K562 (cell line): Measurements from ENCODE around the gene FASTKD1. TPM values are rescaled to one million over a fixed set of nuclear protein-coding genes. Genes with fewer than 3 reads are reported as not detected.
"Not testable (repeated sequence)": the region's sequence is repeated elsewhere in the genome, so short reads cannot be mapped to it uniquely, and the experiment has no call there.

ENCODE experiments used
- ATAC-seq: fragments of 200-7000 bp; cut with Tn5 transposase; 3 replicates; pipeline ENCODE4 v1.9.1; 2020; ENCODE audit warnings: moderate library complexity
- BruUV-seq: library from RNA; stranded (reverse); fragments of 400-500 nt; replicated peaks from 2 replicates; lab custom pipeline; 2021; lab: Mats Ljungman, UMichigan
- CTCF ChIA-PET: fragments of 300-600 bp; formaldehyde crosslinking; extraction: SDS; loops from one replicate; lab custom pipeline; 2021; ENCODE audit warnings: low intra/inter-chr PET ratio; lab: Yijun Ruan, JAX
- POLR2A ChIA-PET: fragments of 300-600, 350-650 bp; sonication (Branson Sonifier 250); formaldehyde crosslinking; extraction: SDS; loops from one replicate; lab custom pipeline; 2021; ENCODE audit warnings: antibody characterized with exemption, inconsistent platforms; lab: Yijun Ruan, JAX
- DNase-seq, 4 experiments: peaks; one replicate each; pipeline versions ENCODE4 v3.0.0 to v3.0.0-alpha.2; 2011 to 2018; ENCODE audit warnings: low spot score in 3 of 4, mixed read lengths in 3 of 4; ENCODE audit errors: extremely low read depth in 1 of 4
- FAIRE-seq: peaks from 2 replicates; lab custom pipeline; 2011; peaks lifted over from hg19 to GRCh38; lab: Jason Lieb, UNC
- H2AFZ ChIP-seq: 2 replicates; pipeline ENCODE4 v1.6.0; 2011; ENCODE audit warnings: low read depth, low read length, control low read depth, inconsistent platforms
- H3K27ac ChIP-seq: fragments of 200-600 bp; 3 replicates; pipeline ENCODE4 v1.8.0; 2011; ENCODE audit warnings: low read depth, mild to moderate bottlenecking, control low read depth, inconsistent platforms, low read length, moderate library complexity, mixed read lengths; ENCODE audit errors: extremely low read depth
- H3K27me3 ChIP-seq, 2 experiments: fragments of 300-600 bp in 1 of 2; 2 replicates in 1 of 2; 3 replicates in 1 of 2; pipeline versions ENCODE4 v1.6.0 to v1.8.0; 2011; ENCODE audit warnings: inconsistent platforms in 2 of 2, low read length in 2 of 2, mild to moderate bottlenecking in 1 of 2, mixed read lengths in 1 of 2, moderate library complexity in 1 of 2; ENCODE audit not compliant: control insufficient read depth in 2 of 2, insufficient read depth in 2 of 2
- H3K36me3 ChIP-seq: fragments of 300-600 bp; 3 replicates; pipeline ENCODE4 v1.8.0; 2011; ENCODE audit warnings: mild to moderate bottlenecking, low read length, inconsistent platforms; ENCODE audit not compliant: control insufficient read depth, insufficient read depth
- H3K4me1 ChIP-seq, 2 experiments: fragments of 200-600 bp in 1 of 2; replicated peaks in 1 of 2; 2 replicates in 1 of 2; 3 replicates in 1 of 2; pipeline versions ENCODE4 v1.5.1 to v1.8.0; 2011; ENCODE audit warnings: inconsistent platforms in 2 of 2, low read length in 2 of 2, mild to moderate bottlenecking in 1 of 2, mixed read lengths in 1 of 2, moderate library complexity in 1 of 2; ENCODE audit not compliant: control insufficient read depth in 2 of 2, insufficient read depth in 2 of 2
- H3K4me2 ChIP-seq: 2 replicates; pipeline ENCODE4 v1.6.1; 2011; ENCODE audit warnings: low read length, control low read depth, inconsistent platforms, mixed read lengths; ENCODE audit not compliant: insufficient read depth
- H3K4me3 ChIP-seq: fragments of 200-600 bp; sonication (generic), shearing (Covaris generic); 2 replicates; pipeline ENCODE4 v1.5.1; 2016; ENCODE audit warnings: control low read depth, inconsistent platforms
- H3K79me2 ChIP-seq: fragments of 200-600 bp; 3 replicates; pipeline ENCODE4 v1.8.0; 2011; ENCODE audit warnings: low read length, inconsistent platforms; ENCODE audit not compliant: control insufficient read depth, insufficient read depth
- H3K9ac ChIP-seq, 2 experiments: 2 replicates each; pipeline versions ENCODE4 v1.6.0 to v1.6.1; 2011; ENCODE audit warnings: low read depth in 2 of 2, low read length in 2 of 2, control low read depth in 1 of 2, inconsistent platforms in 1 of 2, mild to moderate bottlenecking in 1 of 2, mixed read lengths in 1 of 2; ENCODE audit not compliant: insufficient read depth in 1 of 2
- H3K9me1 ChIP-seq: one replicate; pipeline ENCODE4 v1.6.0; 2011; ENCODE audit warnings: inconsistent platforms, mild to moderate bottlenecking, low read length, moderate library complexity; ENCODE audit not compliant: control insufficient read depth, insufficient read depth
- H3K9me3 ChIP-seq: replicated peaks from 2 replicates; pipeline ENCODE4 v1.5.1; 2011; ENCODE audit warnings: low read depth, low read length, inconsistent platforms; ENCODE audit not compliant: control insufficient read depth, insufficient read depth
- H4K20me1 ChIP-seq: replicated peaks from 2 replicates; pipeline ENCODE4 v1.6.1; 2011; ENCODE audit warnings: low read length, inconsistent platforms, mixed read lengths; ENCODE audit not compliant: control insufficient read depth, insufficient read depth
- CEBPZ ChIP-seq: fragments of 150-350 bp; IDR thresholded peaks from 2 replicates; pipeline ENCODE4 v1.6.1; 2014; ENCODE audit warnings: low read depth, mild to moderate bottlenecking, low read length, borderline replicate concordance
- KLF10 ChIP-seq: fragments of 250-450 bp; sonication (Bioruptor Pico); IDR thresholded peaks from 2 replicates; pipeline ENCODE4 v1.6.1; 2021; ENCODE audit warnings: matching md5 sums
- ZNF121 ChIP-seq: sonication (generic); formaldehyde crosslinking; conservative IDR thresholded peaks from 2 replicates; pipeline ENCODE4 v1.8.0; 2022; ENCODE audit warnings: missing genetic modification reagents
- ZNF696 ChIP-seq: fragments of 250-450 bp; sonication (Bioruptor Pico); conservative IDR thresholded peaks from 2 replicates; pipeline ENCODE4 v1.4.0; 2020; ENCODE audit warnings: mild to moderate bottlenecking, moderate library complexity
- WGBS: fragments of 100-300 bp; shearing (Covaris generic); methylation state at CpG from one replicate; pipeline ENCODE4 v1.1.6; 2016; ENCODE audit warnings: low coverage, mixed read lengths; ENCODE audit not compliant: insufficient coverage; ENCODE audit errors: missing lambda C conversion rate; 5-methylcytosine and 5-hydroxymethylcytosine counted together
- in situ Hi-C: fragments of 300-500 bp; cut with MboI; formaldehyde crosslinking; loops from 4 replicates; pipeline ENCODE4 v1.15.0; 2018; ENCODE audit warnings: inconsistent platforms, mixed read lengths
- intact Hi-C: fragments of 100-400 bp; cut with micrococcal nuclease; formaldehyde crosslinking; loops from 2 replicates; pipeline ENCODE4 v1.14.2; 2022
- polyA plus RNA-seq, 8 experiments: library from polyadenylated mRNA; depleted of rRNA in 4 of 8; stranded (reverse) in 5 of 8; unstranded in 3 of 8; fragments of >200 nt; fragmentation: Nextera tagmentation in 2 of 8; fragmentation: Illumina TruSeq in 1 of 8; extraction: Ambion mirVana in 2 of 8; extraction: Trizol in 1 of 8; gene quantifications; 2 replicates each; pipeline versions ENCODE4 v1.2.1 to v1.2.3, GENCODE V29; 2011 to 2014; ENCODE audit warnings: inconsistent platforms in 1 of 8, missing spikeins in 1 of 8
- total RNA-seq, 7 experiments: library from RNA; depleted of rRNA in 6 of 7; stranded (reverse); fragments of >200 nt in 6 of 7; fragmentation: Illumina TruSeq in 2 of 7; extraction: Trizol in 2 of 7; gene quantifications; 2 replicates each; pipeline versions ENCODE4 v1.2.1 to v1.2.3, GENCODE V29; 2011 to 2021; ENCODE audit warnings: low replicate concordance in 1 of 7
- TF ChIP-seq, protein P1 (sequence below): sonication (generic); formaldehyde crosslinking; IDR thresholded peaks from 2 replicates; pipeline ENCODE4 v1.8.0; 2022; ENCODE audit warnings: mild to moderate bottlenecking, missing genetic modification reagents
- TF ChIP-seq, protein P2 (sequence below): fragments of 450-650 bp; IDR thresholded peaks from 2 replicates; pipeline ENCODE4 v1.7.1; 2018; ENCODE audit warnings: mild to moderate bottlenecking, low read depth; ENCODE audit not compliant: partially characterized antibody

Gene FASTKD1
- total and polyA plus RNA-seq, 9 of the 15 experiments (the other 6 are each of a cell fraction or from before 2014, with no cell fraction given) = 63.5 to 134 (median 119) TPM

DNA sequence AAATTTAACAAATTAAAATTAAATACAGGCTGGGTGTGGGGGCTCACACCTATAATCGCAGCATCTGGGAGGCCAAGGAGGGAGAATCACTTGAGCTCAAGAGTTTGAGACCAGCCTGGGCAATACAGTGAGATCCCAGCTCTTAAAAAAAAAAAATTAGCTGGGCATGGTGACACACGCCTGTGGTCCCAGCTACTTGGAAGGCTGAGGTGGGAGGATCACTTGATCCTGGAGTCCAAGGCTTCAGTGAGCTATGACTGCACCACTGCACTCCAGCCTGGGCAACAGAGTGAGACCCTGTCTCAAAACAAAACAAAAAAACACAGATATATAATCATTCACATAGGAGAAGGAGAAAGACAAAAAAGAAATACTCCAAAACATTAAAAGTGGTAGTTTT is 34.2 kb downstream of the FASTKD1 start:
- CTCF ChIA-PET, H3K27ac ChIP-seq, in situ Hi-C loops, H3K4me1 ChIP-seq, H3K4me3 ChIP-seq, FAIRE-seq, DNase-seq, H3K9ac ChIP-seq, H2AFZ ChIP-seq, H3K9me1 ChIP-seq, H3K4me2 ChIP-seq, H3K27me3 ChIP-seq, ATAC-seq, H4K20me1 ChIP-seq, intact Hi-C loops, BruUV-seq, H3K79me2 ChIP-seq, H3K9me3 ChIP-seq: not testable (repeated sequence)
- 89% methylated on average over 2 of the region's 2 CpGs for WGBS
- peak; percentile 86 for TF ChIP-seq ZNF121 (CRISPR knock-in tag)
- H3K36me3 ChIP-seq = peaks cover 70% of the 10 kb centered on the region
- POLR2A ChIA-PET = interaction anchor here (0.6 to 1.1 kb wide), 4 partner anchors 9 to 1068 kb away, joined by 3 read pairs; no protein-coding TSS in a partner anchor

DNA sequence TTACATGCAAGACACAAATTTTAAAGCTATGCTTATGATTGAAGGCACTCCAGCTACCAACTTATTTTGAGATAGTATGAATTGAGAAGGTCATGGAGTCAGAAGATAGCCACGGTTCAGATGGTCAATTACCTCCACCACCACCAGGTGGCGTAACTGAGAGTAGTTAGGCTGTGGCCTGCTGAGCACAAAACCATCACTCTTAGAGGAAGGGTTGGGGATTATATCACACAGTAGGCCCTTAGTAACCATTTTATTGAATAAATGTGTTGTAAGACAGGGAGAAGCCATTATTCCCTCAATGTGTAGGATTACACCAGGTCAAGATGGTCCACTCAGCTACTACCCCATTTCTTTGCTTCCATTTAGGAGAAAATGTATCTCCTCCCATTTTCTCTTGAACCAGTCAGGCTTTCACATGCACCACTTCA is 45.4 kb downstream of the FASTKD1 start:
- in situ Hi-C loops = no loop called here
- CTCF ChIA-PET = interaction anchor here (0.5 to 2.0 kb wide), 5 partner anchors 261 to 886 kb away, joined by 3 to 16 read pairs (median 4); partner anchors contain the start of gene METTL5
- DNase-seq = peak; percentile 71 to 88 (median 81)
- POLR2A ChIA-PET = interaction anchor here (0.6 to 1.0 kb wide), 3 partner anchors 33 to 231 kb away, joined by 3 read pairs; no protein-coding TSS in a partner anchor
- Histone ChIP-seq H3K36me3 (peaks cover 54% of the 10 kb centered on the region), H3K9me1 (no peaks in the 10 kb centered on the region), H3K9me3 (no peaks in the 10 kb centered on the region), H3K4me1 (no peaks in the 10 kb centered on the region), H4K20me1 (no peaks in the 10 kb centered on the region), H3K27ac (no peak overlapping the region), H3K9ac (no peak overlapping the region), H2AFZ (peak overlapping the region; percentile 11; the same call in 1 of the 2 replicates), H3K4me3 (no peak overlapping the region), H3K79me2 (no peaks in the 10 kb centered on the region), H3K4me2 (no peak overlapping the region), H3K27me3 (no peaks in the 10 kb centered on the region)
- ATAC-seq = peak; percentile 99
- FAIRE-seq = peak; percentile 97
- intact Hi-C loops = loop anchor here (2.0 to 10.0 kb wide), 3 partner anchors 264 to 413 kb away; no protein-coding TSS in a partner anchor
- BruUV-seq = no TSS peak
- WGBS = 0% methylated on average over 2 of the region's 2 CpGs
- TF ChIP-seq ZNF696 (CRISPR knock-in tag) = no peak
- no peak for TF ChIP-seq KLF10
- TF ChIP-seq, protein P1, sequence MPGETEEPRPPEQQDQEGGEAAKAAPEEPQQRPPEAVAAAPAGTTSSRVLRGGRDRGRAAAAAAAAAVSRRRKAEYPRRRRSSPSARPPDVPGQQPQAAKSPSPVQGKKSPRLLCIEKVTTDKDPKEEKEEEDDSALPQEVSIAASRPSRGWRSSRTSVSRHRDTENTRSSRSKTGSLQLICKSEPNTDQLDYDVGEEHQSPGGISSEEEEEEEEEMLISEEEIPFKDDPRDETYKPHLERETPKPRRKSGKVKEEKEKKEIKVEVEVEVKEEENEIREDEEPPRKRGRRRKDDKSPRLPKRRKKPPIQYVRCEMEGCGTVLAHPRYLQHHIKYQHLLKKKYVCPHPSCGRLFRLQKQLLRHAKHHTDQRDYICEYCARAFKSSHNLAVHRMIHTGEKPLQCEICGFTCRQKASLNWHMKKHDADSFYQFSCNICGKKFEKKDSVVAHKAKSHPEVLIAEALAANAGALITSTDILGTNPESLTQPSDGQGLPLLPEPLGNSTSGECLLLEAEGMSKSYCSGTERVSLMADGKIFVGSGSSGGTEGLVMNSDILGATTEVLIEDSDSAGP (CRISPR knock-in tag) = 0 out of 2 replicates have a peak, but pooled peaks have one; percentile 15
- TF ChIP-seq, protein P2, sequence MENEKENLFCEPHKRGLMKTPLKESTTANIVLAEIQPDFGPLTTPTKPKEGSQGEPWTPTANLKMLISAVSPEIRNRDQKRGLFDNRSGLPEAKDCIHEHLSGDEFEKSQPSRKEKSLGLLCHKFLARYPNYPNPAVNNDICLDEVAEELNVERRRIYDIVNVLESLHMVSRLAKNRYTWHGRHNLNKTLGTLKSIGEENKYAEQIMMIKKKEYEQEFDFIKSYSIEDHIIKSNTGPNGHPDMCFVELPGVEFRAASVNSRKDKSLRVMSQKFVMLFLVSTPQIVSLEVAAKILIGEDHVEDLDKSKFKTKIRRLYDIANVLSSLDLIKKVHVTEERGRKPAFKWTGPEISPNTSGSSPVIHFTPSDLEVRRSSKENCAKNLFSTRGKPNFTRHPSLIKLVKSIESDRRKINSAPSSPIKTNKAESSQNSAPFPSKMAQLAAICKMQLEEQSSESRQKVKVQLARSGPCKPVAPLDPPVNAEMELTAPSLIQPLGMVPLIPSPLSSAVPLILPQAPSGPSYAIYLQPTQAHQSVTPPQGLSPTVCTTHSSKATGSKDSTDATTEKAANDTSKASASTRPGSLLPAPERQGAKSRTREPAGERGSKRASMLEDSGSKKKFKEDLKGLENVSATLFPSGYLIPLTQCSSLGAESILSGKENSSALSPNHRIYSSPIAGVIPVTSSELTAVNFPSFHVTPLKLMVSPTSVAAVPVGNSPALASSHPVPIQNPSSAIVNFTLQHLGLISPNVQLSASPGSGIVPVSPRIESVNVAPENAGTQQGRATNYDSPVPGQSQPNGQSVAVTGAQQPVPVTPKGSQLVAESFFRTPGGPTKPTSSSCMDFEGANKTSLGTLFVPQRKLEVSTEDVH = no peak
- no peak for TF ChIP-seq CEBPZ
